RWPE2 (cell line): ENCODE measurements around the gene LENG1.
"Not testable (repeated sequence)": the region's sequence is repeated elsewhere in the genome, so short reads cannot be mapped to it uniquely, and the experiment has no call there.

Source experiments
- ATAC-seq: fragments of 200-7000 bp; cut with Tn5 transposase; 3 replicates; pipeline ENCODE4 v1.9.1; 2021; ENCODE audit warnings: low read depth
- DNase-seq: peaks from one replicate; pipeline ENCODE4 v3.0.0-alpha.2; 2020; ENCODE audit warnings: low spot score
- H3K27ac ChIP-seq: fragments of 450-650 bp; 2 replicates; pipeline ENCODE4 v1.5.1; 2017; ENCODE audit warnings: mild to moderate bottlenecking; ENCODE audit not compliant: poor library complexity, severe bottlenecking
- H3K27me3 ChIP-seq: fragments of 250-450 bp; sonication (Bioruptor Pico); 2 replicates; pipeline ENCODE4 v1.5.1; 2021; ENCODE audit warnings: mild to moderate bottlenecking, moderate library complexity; ENCODE audit not compliant: insufficient read depth, poor library complexity, severe bottlenecking
- H3K36me3 ChIP-seq: fragments of 250-450 bp; sonication (Bioruptor Pico); 2 replicates; pipeline ENCODE4 v1.5.1; 2020; ENCODE audit warnings: low read depth, mild to moderate bottlenecking, moderate library complexity
- H3K4me1 ChIP-seq: fragments of 250-450 bp; sonication (Bioruptor Pico); 2 replicates; pipeline ENCODE4 v1.5.1; 2021; ENCODE audit warnings: mild to moderate bottlenecking, moderate library complexity; ENCODE audit not compliant: insufficient read depth, poor library complexity, severe bottlenecking
- H3K4me3 ChIP-seq: fragments of 250-450 bp; sonication (Bioruptor Pico); 2 replicates; pipeline ENCODE4 v1.5.1; 2021; ENCODE audit warnings: mild to moderate bottlenecking, moderate library complexity; ENCODE audit not compliant: severe bottlenecking
- H3K9me3 ChIP-seq: fragments of 250-450 bp; sonication (Bioruptor Pico); 2 replicates; pipeline ENCODE4 v1.5.1; 2021; ENCODE audit warnings: mild to moderate bottlenecking, moderate library complexity; ENCODE audit not compliant: severe bottlenecking
- TF ChIP-seq, protein P1 (sequence below): fragments of 450-650 bp; IDR thresholded peaks from one replicate; pipeline ENCODE4 v1.5.1; 2017; ENCODE audit warnings: mild to moderate bottlenecking, moderate library complexity; ENCODE audit not compliant: poor library complexity, severe bottlenecking

The LENG1 gene

DNA sequence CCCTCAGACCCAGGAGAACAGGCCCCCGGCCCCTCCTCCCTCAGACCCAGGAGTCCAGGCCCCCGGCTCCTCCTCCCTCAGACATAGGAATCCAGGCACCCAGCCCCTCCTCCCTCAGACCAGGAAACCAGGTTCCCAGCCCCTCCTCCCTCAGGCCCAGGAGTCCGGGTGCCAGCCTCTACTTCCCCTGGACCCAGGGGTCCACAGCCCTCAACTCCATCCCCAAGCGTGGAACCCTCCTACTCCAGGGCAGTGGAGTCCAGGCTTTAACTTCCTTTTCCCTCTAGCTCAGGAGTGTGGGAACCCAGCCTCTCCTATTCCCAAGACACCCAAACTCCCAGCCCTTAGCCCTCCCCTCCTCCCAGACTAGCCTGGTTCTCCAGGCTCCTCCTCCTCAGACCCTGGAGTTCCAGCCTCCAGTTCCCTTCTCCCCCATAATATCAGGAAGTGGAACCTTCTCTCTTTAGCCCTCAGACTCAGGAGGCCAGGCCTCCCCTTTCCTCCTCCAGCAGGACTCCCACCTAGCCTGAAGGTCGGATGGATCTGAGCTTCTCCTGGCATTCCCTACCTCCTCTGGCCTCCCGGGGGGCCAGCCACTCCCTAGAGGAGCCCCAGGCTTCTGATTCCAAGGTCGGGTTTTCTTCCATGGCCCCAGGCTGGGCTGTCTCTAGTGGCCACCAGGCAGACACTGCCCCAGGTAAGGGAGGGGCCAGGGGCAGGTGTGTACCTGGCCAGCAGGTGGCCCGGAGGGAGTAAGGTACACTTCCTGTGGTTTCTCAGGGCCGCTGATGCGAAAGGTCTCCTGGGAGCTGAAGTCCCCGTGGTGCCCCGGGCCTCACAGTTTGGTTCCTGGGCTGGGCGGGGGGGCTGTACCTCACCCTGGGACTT is 13.2 kb upstream of the LENG1 start, which contains the start of gene TMC4:
TSS of gene TMC4 (minus strand) at position 690 of the 888 bp plus-strand sequence. CDS start at position 647, 43 bp downstream.
- DNase-seq (no peak), ATAC-seq (peak; percentile 86)
- no peaks in the 10 kb centered on the region for H3K27me3 ChIP-seq
- peaks cover 13% of the 10 kb centered on the region for H3K36me3 ChIP-seq
- H3K9me3 ChIP-seq, result no peaks in the 10 kb centered on the region
- H3K27ac ChIP-seq, result peak within 1 kb of the TSS; percentile 73
- TF ChIP-seq, protein P1, sequence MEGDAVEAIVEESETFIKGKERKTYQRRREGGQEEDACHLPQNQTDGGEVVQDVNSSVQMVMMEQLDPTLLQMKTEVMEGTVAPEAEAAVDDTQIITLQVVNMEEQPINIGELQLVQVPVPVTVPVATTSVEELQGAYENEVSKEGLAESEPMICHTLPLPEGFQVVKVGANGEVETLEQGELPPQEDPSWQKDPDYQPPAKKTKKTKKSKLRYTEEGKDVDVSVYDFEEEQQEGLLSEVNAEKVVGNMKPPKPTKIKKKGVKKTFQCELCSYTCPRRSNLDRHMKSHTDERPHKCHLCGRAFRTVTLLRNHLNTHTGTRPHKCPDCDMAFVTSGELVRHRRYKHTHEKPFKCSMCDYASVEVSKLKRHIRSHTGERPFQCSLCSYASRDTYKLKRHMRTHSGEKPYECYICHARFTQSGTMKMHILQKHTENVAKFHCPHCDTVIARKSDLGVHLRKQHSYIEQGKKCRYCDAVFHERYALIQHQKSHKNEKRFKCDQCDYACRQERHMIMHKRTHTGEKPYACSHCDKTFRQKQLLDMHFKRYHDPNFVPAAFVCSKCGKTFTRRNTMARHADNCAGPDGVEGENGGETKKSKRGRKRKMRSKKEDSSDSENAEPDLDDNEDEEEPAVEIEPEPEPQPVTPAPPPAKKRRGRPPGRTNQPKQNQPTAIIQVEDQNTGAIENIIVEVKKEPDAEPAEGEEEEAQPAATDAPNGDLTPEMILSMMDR, result peak; percentile 10
- no peaks in the 10 kb centered on the region for H3K4me1 ChIP-seq
- peak within 1 kb of the TSS; percentile 54 for H3K4me3 ChIP-seq

DNA sequence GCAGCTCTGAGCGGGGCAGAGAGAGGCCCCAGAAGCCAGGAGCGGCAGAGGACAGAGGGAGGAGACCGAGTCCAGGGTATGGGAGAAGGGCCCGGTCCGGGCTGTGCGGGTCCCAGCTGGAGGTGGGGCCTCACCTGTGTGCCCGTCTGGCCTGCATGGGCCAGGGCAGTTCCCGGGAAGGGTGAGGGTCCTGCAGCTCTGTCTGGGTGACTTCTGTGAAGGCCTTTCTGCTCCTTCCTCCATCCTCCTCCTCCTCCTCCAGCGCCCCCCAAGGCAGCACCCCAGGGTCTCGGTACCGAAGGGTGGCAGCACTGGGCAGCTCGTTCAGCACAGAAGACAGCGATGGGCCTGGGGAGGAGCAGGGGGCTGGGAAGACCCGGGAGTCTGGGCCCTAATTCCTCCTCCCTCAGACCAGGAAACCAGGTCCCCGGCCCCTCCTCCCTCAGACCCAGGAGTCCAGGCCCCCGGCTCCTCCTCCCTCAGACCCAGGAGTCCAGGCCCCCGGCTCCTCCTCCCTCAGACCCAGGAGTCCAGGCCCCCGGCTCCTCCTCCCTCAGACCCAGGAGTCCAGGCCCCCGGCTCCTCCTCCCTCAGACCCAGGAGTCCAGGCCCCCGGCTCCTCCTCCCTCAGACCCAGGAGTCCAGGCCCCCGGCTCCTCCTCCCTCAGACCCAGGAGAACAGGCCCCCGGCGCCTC is 12.4 kb upstream of the LENG1 start:
- Histone ChIP-seq H3K4me3 (peak overlapping the region; percentile 13), H3K36me3 (peaks cover 13% of the 10 kb centered on the region)
- H3K27me3 ChIP-seq, ATAC-seq, H3K9me3 ChIP-seq, H3K27ac ChIP-seq, H3K4me1 ChIP-seq, DNase-seq: not testable (repeated sequence)

DNA sequence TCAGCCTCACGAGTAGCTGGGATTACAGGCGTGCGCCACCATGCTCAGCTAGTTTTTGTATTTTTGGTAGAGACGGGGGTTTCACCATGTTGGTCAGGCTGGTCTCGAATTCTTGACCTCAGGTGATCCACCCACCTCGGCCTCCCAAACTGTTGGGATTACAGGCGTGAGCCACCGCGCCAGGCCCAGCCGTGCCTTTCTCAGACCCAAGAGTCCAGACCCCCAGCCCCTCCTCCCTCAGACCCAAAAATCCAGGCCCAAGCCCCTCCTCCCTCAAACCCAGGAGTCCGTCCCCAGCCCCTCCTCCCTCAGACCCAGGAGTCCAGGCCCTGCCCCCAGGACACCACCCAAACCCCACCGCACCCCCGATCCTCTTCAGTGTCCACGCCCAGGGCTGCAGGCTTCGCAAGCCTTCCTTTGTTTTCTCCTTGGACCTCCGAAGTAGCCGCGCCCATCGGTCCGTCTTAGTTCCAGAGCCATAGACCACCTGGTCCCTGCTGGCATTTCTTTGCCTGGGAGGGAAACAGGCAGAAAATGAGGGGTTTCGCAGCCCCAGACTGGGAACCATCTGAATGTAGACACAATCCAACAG is 9.7 kb upstream of the LENG1 start:
- no peaks in the 10 kb centered on the region for H3K27me3 ChIP-seq
- no peaks in the 10 kb centered on the region for H3K4me1 ChIP-seq
- peaks cover 13% of the 10 kb centered on the region for H3K36me3 ChIP-seq
- TF ChIP-seq, protein P1, result no peak
- ATAC-seq (no peak), DNase-seq (no peak)
- H3K4me3 ChIP-seq, result no peak overlapping the region
- no peaks in the 10 kb centered on the region for H3K9me3 ChIP-seq
- no peak overlapping the region for H3K27ac ChIP-seq

DNA sequence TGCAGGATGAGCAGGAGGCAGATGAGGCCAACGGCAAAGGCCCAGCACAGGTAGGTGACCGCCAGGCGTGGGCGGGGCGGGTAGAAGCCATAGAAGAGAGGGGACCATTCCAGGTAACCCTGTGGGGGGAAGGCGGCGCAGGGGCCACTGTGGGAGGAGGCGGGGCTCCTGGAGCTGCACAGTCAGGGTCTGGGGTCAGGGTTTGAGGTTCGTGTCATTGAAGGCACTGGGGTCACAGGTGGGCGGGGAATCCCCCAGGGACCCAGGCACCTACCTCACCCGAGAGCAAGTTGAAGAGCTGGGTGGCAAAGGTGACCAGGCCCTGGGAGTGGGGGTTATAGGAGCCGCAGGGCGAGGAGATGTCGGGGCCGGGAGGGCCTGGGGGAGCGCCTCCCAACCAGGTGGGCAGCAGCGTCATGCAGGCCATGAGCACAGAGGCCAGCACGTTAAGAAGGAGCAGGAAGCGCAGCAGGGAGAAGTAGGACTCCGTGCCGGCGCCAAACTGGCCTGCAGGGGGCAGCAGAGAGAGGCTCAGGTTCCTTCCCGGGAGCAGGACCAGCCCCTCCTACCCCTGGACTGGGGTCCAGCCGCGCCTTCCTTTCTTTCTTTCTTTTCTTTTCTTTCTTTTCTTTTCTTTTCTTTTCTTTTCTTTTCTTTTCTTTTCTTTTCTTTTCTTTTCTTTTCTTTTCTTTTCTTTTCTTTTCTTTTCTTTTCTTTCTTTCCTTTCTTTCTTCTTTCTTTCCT is 8.8 kb upstream of the LENG1 start:
- TF ChIP-seq, protein P1, result peak; percentile 85
- no peaks in the 10 kb centered on the region for H3K9me3 ChIP-seq
- no peaks in the 10 kb centered on the region for H3K27me3 ChIP-seq
- H3K4me3 ChIP-seq, result no peak overlapping the region
- H3K4me1 ChIP-seq, result no peaks in the 10 kb centered on the region
- ATAC-seq, result peak; percentile 61
- H3K36me3 ChIP-seq, result peaks cover 13% of the 10 kb centered on the region
- no peak for DNase-seq
- no peak overlapping the region for H3K27ac ChIP-seq

DNA sequence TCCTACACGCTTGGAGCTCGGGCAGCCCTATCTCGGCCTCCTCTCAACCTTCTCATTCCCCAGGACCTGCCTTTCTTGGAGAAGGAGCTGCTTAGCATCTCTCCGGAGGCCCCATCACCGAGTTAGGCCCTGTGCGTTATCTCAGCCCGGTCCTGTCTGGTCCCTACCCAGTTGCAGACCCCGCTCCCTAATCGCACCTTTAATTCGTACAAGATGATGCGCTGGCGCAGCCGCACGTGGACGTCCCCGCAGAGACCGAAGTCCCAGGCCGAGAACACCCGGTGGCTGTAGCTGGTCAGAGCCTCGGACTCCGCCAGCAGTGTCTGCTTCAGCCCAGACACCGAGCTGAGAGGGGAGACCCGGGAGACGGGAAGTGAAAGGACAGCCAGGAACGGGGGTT is 5.7 kb upstream of the LENG1 start:
- Histone ChIP-seq H3K36me3 (no peaks in the 10 kb centered on the region), H3K27ac (no peak overlapping the region), H3K4me1 (peaks cover 10% of the 10 kb centered on the region), H3K27me3 (no peaks in the 10 kb centered on the region), H3K4me3 (no peak overlapping the region), H3K9me3 (no peaks in the 10 kb centered on the region)
- DNase-seq (no peak), ATAC-seq (no peak)
- TF ChIP-seq, protein P1, result no peak
